Head of caudate nucleus (tissue), 42 donors: Measurements from ENCODE around the gene ROCK2.

Experiments used
- DNase-seq, 42 donors: peaks; one replicate each; pipeline versions ENCODE4 v3.0.0 to v3.0.0-alpha.2; 2020 to 2021; ENCODE audit warnings: mixed read lengths in 7 of 42
- intact Hi-C: fragments of 100-400 bp; cut with DNase I; formaldehyde crosslinking; loops from one replicate; pipeline ENCODE4 v1.15.0; 2022

ROCK2 gene

DNA sequence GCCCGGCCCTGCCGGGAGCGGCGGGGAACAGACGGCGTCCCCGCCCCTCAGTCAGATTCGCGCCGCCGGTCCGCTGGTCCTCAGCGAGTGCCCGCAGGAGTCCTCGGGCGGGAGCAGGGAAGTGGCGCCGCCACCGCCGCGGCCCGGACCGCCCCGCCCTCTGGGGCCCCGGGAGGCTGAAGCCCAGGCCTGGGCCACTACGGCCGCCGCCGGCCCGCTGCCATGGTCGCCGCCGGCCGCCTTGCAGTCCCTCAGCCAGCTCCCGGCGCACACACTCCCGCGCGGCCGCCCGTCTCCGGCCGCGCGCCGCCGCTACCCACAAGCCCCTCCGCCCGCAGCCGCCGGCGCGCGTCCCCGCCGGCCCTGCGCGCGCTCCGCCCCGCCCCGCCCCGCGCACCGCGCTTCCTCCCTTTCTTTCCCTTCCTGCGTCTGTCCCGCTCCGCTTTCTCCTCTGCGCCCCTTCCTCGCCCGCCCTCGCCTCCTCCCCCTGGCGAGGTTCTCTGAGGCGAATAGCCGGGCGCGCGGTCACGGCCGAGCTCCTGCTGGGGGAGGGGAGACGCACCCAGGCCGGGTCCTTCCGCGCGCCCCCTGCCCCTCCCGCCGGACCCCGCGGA lies at the start of gene ROCK2:
ROCK2 (minus strand) TSS at position 295 of the 614 bp plus-strand sequence. CDS start 500 bp downstream, outside the sequence.
- DNase-seq: peak; percentile 54 to 93 (median 86)
- intact Hi-C loops: loop anchor here (5.0 to 10.0 kb wide), 2 partner anchors 190 to 532 kb away; partner anchors contain the start of genes PDIA6 and SLC66A3

DNA sequence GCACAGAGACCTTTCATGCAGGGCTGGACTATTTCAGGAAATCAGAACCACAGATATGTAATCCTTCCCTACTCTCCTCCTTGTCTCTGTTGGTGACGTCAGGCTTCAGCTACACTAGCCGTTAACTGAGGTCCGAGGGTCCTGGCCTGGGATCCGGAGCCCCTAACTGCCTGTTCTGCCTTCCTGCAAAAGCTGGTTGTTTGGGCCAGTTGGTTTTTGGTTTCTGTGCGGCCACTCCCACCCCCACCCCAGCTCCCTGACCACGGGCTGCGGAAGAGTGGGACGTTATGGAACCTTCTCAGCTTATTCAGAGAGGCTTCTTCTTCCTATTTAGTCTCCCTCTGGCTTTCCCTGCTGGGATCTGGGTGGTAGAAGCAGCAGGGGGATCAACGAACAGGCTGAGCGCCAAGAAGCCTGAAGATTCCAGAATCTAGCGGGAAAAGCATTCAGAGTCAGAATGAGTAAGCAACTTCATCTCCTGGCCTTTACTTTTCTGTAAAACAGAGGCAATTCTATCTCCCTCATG lies 49.3 kb upstream of the ROCK2 start:
- no peak for DNase-seq
- intact Hi-C loops: no loop called here

DNA sequence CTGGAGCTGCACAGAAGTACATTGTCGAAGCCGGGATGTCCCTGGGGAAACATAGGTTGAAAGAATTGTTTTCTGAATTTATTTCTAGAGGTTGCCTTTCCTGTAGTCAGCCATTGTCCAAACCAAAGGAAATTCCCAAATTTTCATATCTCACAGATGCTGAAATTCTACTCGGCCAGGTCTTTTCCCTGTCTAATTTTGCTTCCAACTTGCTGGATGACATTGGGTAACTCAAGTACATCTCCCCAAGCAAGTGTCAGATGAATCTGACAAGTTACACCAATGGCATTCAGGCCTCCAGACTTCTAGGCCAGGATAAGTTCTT lies 47.5 kb upstream of the ROCK2 start:
- DNase-seq: no peak
- intact Hi-C loops: no loop called here

DNA sequence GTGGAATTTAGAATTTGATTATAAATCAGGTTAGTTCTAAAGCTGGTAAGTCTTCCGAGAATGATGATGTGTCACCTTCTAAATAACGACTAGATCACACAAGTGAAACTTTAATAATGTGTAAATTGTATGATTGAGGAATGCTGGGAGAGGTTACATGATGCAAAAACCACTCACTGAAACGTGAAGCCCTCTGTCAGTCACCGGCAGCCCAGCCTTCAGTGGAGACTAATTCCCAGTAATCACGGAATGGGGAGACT lies 45.9 kb upstream of the ROCK2 start:
- DNase-seq: no peak
- intact Hi-C loops: no loop called here

DNA sequence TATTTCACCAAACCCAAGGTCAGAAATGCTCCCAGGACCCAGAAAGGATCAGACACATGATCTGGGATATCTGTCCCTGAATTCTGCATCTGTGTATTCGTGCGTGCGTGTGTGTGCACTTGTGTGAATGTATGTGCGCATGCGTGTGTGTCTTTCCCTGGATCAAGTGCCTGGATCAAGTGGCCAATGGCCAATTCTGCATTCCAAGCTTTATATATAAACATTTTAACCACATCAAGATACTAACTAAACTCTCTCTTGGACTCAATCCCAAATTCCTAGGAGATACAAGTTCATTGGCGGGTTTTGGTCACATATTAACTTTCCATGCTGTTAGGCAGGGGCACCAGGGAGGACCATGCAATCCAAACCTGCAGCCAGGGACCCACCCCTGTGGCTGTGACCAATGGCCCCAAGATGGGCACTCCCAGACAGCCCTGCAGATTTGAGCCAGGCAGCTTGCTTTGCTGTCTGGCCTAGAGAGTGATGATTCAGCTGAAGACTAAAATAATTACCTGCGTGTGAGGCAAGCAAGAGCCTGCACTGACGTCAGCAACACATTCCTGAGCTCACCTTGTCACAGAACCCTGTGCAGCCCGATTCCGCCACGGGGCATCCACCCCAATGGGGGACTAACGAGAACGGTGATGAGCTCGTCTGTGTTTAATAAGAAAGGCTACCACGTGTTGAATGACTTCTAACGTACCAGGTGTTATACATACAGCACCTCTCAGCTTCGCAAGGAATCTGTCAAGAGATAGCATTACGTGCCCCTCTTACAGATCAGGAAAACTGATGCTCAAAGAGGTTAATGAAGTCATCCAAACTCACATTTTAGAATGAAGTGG lies 45.3 kb upstream of the ROCK2 start:
- DNase-seq: peak in 9 of 42 donors; percentile 31 to 65 (median 37)

DNA sequence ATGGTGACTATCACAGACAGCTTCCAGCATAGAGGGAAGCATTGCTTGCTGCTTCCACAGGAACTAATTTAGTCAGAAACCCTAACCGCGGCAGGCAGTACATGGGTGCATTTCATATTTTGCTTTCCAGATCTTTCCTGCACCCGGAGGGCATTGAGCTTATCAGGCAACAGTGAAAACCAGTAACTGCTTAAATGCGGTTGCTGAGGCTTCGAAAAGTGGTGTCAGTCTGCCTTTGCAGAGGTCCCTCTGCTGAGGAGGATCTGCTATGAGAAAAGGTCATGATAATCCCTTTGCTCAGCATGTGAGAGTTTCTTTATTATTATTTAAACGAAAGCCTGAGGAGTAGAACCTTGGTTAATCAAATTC lies 44.6 kb upstream of the ROCK2 start:
- DNase-seq: no peak

More for the DNA sequence above, 45.3 kb upstream of the ROCK2 start:
- intact Hi-C loops: no loop called here

DNA sequence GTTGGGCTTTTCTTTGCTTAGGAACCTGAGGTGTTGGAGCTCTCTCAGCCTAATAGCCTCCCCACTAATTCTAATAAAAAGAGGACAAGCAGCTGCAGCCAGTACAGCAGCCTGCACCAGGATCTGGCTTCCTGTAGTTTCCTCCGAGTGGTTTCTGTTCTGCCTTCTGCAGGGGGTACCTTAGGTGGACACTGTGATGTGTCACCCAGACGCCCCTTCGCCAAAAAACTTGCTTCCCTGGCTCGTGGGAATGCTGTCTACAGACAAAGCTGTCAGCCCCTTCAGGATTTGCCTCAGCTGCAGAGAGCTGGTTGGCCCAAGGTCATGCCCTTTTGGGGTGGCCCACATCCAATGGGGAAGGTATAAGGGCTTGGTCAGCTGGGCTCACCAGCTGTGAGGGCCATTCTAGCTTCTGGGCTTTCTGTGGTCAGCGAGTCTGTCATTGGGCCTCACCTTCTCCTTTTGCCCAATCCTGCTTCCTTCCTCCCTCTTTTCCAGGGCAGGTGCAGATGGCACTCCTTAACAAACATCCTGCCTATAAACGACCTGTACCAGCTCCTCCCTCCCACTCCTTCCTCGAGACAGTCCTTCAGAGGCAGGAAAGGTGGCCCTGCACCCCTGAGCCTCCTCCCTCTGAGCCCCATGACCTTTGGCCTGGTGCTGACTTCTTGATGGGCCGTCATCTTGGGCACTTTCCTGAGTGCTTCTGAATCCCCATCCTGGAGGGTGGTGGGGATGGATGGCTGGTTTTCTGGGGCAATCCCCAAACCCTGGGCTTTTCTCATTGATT lies 44.0 kb upstream of the ROCK2 start:
- DNase-seq: no peak
- intact Hi-C loops: no loop called here

More for the DNA sequence above, 44.6 kb upstream of the ROCK2 start:
- intact Hi-C loops: no loop called here

DNA sequence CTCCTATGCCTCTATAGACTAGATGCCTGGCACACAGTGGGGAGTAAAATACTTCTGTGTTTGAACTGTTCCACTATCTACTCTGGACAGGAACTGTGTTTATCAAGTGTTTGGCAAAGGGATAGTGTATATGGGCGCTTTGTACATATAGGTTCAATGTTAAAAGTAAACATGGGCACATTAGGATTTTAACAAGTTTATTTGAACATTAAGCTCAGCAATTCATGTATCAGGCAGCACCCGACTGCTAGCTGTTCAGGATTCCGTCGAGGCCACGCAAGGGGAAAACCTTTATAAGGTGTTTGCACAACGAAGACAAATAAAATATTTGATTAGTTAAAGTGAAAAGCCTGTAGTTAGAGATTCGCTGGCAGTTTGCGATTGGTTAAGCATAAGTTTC lies 43.4 kb upstream of the ROCK2 start:
- intact Hi-C loops: no loop called here
- DNase-seq: no peak

DNA sequence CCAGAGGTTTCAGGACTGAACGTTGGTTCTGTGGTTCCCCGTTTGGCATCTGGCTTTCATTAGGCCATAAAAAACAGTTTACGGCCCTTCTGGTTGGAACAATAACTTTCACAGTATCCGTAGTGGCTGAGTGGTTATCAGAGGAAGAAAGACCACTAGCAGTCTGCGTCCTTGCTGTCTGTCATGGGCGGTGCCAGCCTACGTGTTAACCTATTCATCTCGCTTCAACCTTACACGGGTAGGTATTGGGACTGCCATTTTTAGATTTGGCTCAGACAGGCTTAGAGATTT lies 42.6 kb upstream of the ROCK2 start:
- no peak for DNase-seq
- intact Hi-C loops: no loop called here

DNA sequence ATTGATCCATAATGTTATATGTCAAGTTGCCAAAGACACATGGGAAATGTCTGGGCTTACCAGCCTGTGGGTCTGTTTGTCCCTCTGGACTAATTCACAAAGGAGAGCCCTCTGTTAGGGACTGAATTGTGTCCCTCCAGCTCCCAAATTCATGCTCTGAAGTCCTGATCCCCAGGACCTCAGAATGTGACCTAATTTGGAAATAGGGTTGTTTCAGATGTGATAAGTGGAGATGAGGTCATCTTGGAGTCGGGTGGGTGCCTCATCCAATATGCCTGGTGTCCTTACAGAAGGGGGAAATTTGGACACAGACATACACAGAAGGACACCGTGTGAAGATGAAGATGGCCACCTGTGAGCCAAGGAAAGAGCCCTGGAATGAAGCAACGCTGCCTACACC lies 41.4 kb upstream of the ROCK2 start:
- no peak for DNase-seq
- intact Hi-C loops: no loop called here

DNA sequence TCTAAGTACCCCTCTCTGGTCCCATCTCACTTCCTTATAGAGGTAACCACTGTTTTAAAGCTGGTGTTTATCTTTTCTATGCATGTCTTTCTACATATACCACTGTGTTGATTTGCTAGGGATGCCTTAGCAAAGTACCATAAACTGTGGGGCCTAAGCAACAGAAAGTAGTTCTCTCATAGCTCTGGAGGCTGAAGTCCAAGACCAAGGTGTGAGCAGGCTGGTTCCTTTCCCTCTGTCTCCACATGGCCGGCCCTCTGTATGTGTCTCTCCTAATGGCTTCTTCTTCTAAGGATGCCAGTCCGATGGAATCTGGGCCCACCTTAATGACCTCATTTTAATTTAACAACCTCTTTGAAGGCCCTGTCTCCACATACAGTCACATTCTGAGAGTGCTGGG lies 40.8 kb upstream of the ROCK2 start:
- no peak for DNase-seq
- intact Hi-C loops: no loop called here

DNA sequence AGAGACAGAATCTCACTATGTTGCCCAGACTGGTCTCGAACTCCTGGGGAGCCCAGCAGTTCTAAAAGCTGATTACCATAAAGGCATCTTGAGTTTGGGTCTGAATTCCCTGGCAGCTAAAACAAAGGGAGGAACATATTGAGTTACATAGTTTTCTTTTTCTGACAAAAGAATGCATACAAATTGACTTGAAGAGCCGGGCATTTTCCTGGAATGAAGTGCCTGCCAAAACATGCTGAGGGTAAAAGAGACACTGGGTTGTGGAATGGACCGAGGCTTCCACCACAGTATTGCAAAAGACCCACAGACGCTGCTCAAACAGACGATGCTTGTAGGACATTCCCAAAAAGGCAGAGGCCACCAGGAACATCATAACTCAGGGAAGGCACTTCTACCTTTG lies 35.1 kb upstream of the ROCK2 start:
- intact Hi-C loops: no loop called here
- DNase-seq: no peak

DNA sequence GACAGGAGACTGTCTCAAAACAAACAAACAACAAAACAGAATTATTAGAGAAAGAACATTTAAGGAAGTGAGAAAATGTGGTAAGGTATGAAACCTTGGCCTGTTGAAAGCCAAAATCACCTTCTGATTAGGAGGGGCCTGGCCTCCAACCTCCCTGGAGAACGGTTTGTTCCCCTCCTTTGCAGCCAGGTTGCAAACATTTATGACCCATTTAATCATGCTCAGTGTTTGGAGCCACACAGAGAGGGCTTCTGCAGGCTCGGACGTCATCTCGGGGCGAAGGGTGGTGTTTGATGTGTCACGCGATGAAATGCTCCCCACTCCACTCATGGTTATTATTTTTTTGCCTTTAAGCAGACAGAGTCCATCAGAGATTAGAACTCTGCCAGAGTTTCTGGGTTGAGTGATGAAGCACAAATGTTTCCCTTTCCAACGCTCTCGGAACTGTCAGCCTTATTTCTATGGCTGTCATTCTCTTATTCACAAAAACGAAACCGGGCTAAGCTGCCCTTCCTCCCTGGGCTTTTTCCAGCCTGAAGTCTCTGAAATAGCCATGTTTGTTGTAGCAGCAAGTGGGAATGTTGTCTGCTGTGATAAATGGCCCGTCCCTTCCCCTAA lies 33.6 kb upstream of the ROCK2 start:
- intact Hi-C loops: no loop called here
- DNase-seq: peak in 1 of 42 donors; percentile 23

DNA sequence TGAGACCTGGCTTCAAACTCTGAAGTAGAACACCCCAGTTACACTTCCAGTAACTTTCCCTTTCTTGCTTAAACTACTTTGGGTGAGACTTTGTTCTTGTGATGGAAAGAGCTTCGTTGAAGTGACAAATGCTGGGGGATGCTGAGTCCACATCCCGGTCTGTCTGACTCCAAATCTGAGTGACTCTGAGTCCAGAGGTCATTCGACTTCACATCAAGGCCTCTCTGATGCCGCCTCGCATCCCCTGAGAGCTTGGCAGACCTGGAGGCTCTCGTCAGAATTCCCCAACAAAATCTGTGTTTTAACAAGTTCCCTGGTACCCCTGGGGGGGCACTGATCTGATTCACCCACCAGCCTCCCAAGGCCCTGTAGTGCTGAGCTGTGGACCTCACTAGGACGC lies 31.6 kb upstream of the ROCK2 start:
- DNase-seq: peak in 1 of 42 donors; percentile 20
- intact Hi-C loops: no loop called here

DNA sequence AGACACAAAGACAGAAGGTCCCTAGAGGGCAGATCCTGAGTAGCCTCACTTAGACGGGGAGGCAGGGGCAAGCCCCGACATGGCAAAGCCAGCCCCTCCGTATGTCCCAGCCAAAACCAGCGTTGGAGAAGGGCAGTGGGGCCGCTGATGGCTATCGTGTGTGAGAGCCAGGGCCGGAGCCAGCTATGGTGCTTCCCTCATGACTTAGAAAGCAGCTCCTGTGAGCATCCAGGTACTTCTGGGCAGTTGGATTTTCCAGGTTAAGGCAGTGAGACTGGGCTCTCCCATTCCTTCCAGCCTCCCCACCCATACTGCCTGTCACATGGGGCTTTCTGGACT lies 31.2 kb upstream of the ROCK2 start:
- peak in 1 of 42 donors; percentile 29 for DNase-seq
- intact Hi-C loops: no loop called here

DNA sequence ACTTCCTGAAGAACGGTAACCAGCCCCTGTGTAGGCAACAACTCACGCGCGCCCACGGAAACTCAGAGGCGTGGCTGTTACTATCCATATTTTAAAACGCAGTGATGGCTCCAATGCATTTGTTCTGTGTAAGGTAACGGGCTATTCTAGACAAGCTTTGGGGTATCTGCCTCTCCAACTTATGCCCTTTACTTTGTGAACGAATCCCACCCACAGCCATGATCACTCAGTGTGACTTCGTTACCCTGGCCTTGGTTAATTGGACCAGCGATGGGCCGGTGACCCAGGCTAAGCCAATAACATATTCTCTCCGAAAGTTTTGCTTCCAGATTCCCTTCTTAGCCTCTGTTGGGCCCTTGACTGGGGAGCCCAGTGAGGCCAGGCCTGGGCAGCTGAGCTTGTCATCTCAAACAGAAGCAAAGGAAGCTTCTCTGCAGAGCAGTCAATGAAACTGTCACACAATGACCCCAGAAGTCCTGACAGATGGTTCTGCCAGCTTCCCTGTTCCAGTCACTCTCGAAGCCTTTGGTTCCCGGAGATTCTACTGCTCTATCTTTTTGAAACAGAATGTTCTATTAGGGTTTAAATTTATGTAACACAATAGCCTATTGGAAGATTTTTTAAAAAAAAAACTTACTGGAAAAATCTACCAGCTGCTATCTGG lies 30.7 kb upstream of the ROCK2 start:
- peak in 1 of 42 donors; percentile 11 for DNase-seq
- intact Hi-C loops: no loop called here

DNA sequence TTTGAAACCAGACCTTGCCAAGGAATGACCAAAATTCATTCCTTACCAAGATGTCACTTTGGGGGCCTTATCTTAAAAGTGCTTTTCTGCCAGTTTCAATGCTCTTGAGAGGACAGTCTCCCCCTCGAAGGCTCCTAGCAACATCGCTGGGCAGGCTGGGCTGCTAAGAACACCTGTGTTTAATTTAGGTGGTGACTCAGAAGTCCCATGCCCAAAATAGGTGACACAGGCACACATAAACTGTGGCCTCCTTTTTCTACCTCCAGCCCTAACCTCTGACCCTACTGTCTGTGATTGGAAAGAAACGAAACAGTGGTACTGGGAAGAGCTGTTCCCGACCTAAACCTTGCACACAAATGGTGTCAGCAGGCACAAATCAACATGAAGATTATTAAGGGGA lies 28.7 kb upstream of the ROCK2 start:
- no peak for DNase-seq
- intact Hi-C loops: no loop called here

DNA sequence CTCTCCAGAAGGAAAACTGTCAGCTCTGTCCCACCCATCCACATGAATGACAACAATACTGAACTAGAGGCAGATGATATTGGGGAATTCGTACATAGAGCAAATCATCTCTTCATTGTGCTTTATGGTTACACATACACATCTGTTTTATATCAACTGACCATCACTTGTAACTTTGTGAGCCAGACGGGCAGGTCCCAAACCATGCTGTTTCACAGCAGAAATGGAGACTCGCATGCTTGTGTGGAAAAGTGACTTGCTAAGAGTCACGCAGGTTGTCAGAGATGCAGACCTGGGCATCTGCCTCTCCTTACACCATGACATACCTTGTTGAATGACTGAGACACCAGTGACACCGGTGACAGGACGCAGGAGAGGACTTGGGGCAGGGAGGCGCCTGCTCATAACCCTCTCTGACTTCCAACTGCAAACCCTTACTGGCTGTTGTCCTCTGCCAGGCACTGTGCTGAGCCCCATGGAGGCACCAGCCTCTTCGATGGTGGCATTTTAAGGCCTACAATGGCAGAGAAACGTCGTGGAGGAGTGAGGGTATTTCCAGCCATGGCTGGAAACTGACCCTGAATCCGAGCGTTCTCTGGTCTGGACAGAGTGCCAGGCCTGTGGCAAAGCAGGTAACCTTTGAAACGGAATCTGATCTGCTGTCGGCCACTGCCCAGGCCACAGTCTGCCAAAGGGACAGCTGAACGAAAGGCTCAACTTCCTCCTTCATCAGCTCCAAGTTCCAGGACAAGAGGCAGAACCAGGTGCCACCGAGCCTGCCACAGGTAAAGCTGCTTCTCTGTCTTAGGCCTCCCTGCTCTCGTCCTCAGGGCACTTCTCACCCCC lies 26.9 kb upstream of the ROCK2 start:
- no peak for DNase-seq
- intact Hi-C loops: no loop called here
